HepG2 (cell line): ENCODE results near the gene POC1A. TPM values are rescaled to one million over a fixed set of nuclear protein-coding genes. Genes with fewer than 3 reads are reported as not detected.

Source experiments
- ELF1 ChIP-seq: sonication (generic); formaldehyde crosslinking; IDR thresholded peaks from 2 replicates; pipeline ENCODE4 v1.4.0; 2020; ENCODE audit warnings: missing genetic modification reagents
- EP300 ChIP-seq, 3 experiments: sonication (generic) in 1 of 3; formaldehyde crosslinking in 1 of 3; IDR thresholded peaks; 2 replicates each; pipeline versions ENCODE4 v1.5.1 to v1.6.1; 2011 to 2020; ENCODE audit warnings: low read depth in 2 of 3, low read length in 2 of 3, borderline replicate concordance in 1 of 3, improper control_type of control experiment in 1 of 3, mild to moderate bottlenecking in 1 of 3, missing genetic modification reagents in 1 of 3, moderate library complexity in 1 of 3
- FOXA1 ChIP-seq, 2 experiments: fragments of 450-650 bp in 1 of 2; sonication (generic) in 1 of 2; formaldehyde crosslinking in 1 of 2; IDR thresholded peaks; 2 replicates each; pipeline versions ENCODE4 v1.4.0 to v1.6.1; 2016 to 2020; ENCODE audit warnings: missing genetic modification reagents in 1 of 2
- MAX ChIP-seq: IDR thresholded peaks from 2 replicates; pipeline ENCODE4 v1.6.1; 2012; ENCODE audit warnings: inconsistent platforms
- NFYB ChIP-seq: sonication (generic); formaldehyde crosslinking; IDR thresholded peaks from 2 replicates; pipeline ENCODE4 v1.4.0; 2020; ENCODE audit warnings: missing genetic modification reagents
- NRL ChIP-seq: sonication (generic); formaldehyde crosslinking; IDR thresholded peaks from 2 replicates; pipeline ENCODE4 v1.5.0; 2020; ENCODE audit warnings: missing genetic modification reagents, mild to moderate bottlenecking, moderate library complexity, borderline replicate concordance
- TOPORS ChIP-seq: sonication (generic); formaldehyde crosslinking; IDR thresholded peaks from 2 replicates; pipeline ENCODE4 v1.8.0; 2023; ENCODE audit warnings: mild to moderate bottlenecking, missing genetic modification reagents
- ZBTB7B ChIP-seq: sonication (generic); formaldehyde crosslinking; IDR thresholded peaks from 2 replicates; pipeline ENCODE4 v1.4.0; 2020; ENCODE audit warnings: missing genetic modification reagents
- ZNF30 ChIP-seq: sonication (generic); formaldehyde crosslinking; IDR thresholded peaks from 2 replicates; pipeline ENCODE4 v1.5.0; 2020; ENCODE audit warnings: mild to moderate bottlenecking, missing genetic modification reagents
- ZNF558 ChIP-seq: sonication (generic); formaldehyde crosslinking; IDR thresholded peaks from 2 replicates; pipeline ENCODE4 v1.9.0; 2022; ENCODE audit warnings: mild to moderate bottlenecking, missing genetic modification reagents, borderline replicate concordance
- ZNF790 ChIP-seq: sonication (generic); formaldehyde crosslinking; IDR thresholded peaks from 2 replicates; pipeline ENCODE4 v1.8.0; 2022; ENCODE audit warnings: missing genetic modification reagents, mild to moderate bottlenecking, borderline replicate concordance
- ZSCAN9 ChIP-seq: IDR thresholded peaks from 2 replicates; pipeline ENCODE4 v1.6.1; 2016; ENCODE audit warnings: borderline replicate concordance
- polyA plus RNA-seq, 8 experiments: library from polyadenylated mRNA; depleted of rRNA in 3 of 8; stranded (reverse) in 7 of 8; unstranded in 1 of 8; fragments of >200 nt; fragmentation: Illumina TruSeq in 4 of 8; extraction: Trizol in 4 of 8; gene quantifications; 2 replicates each; pipeline versions ENCODE4 v1.2.1 to v1.2.3, GENCODE V29; 2011 to 2016; ENCODE audit warnings: low read depth in 4 of 8, missing spikeins in 1 of 8, mixed read lengths in 1 of 8; ENCODE audit not compliant: insufficient read depth in 1 of 8
- total RNA-seq, 5 experiments: library from RNA; depleted of rRNA; stranded (reverse); fragments of >200 nt; fragmentation: Illumina TruSeq; extraction: Trizol; gene quantifications; 2 replicates each; pipeline ENCODE4 v1.2.3, GENCODE V29; 2016; ENCODE audit warnings: low read depth in 1 of 5
- TF ChIP-seq, protein P1 (sequence below): sonication (generic); formaldehyde crosslinking; IDR thresholded peaks from 2 replicates; pipeline ENCODE4 v1.5.0; 2020; ENCODE audit warnings: mild to moderate bottlenecking, missing genetic modification reagents
- TF ChIP-seq, protein P2 (sequence below): sonication (generic); formaldehyde crosslinking; conservative IDR thresholded peaks from 2 replicates; pipeline ENCODE4 v1.8.1; 2023; ENCODE audit warnings: missing genetic modification reagents
- TF ChIP-seq, protein P3 (sequence below): sonication (generic); formaldehyde crosslinking; IDR thresholded peaks from 2 replicates; pipeline ENCODE4 v1.4.0; 2020; ENCODE audit warnings: missing genetic modification reagents
- TF ChIP-seq, protein P4 (sequence below): sonication (generic); formaldehyde crosslinking; IDR thresholded peaks from 2 replicates; pipeline ENCODE4 v1.5.1; 2020; ENCODE audit warnings: mild to moderate bottlenecking, missing genetic modification reagents, borderline replicate concordance

POC1A gene
- total and polyA plus RNA-seq, 2 of the 13 experiments (the other 11 are each of a cell fraction or from before 2014, with no cell fraction given) = 14.6 to 20.0 TPM

GRCh38 chr3:52055537-52056351 lies 98.5 kb downstream of the POC1A start (continued):
- TF ChIP-seq, protein P1, sequence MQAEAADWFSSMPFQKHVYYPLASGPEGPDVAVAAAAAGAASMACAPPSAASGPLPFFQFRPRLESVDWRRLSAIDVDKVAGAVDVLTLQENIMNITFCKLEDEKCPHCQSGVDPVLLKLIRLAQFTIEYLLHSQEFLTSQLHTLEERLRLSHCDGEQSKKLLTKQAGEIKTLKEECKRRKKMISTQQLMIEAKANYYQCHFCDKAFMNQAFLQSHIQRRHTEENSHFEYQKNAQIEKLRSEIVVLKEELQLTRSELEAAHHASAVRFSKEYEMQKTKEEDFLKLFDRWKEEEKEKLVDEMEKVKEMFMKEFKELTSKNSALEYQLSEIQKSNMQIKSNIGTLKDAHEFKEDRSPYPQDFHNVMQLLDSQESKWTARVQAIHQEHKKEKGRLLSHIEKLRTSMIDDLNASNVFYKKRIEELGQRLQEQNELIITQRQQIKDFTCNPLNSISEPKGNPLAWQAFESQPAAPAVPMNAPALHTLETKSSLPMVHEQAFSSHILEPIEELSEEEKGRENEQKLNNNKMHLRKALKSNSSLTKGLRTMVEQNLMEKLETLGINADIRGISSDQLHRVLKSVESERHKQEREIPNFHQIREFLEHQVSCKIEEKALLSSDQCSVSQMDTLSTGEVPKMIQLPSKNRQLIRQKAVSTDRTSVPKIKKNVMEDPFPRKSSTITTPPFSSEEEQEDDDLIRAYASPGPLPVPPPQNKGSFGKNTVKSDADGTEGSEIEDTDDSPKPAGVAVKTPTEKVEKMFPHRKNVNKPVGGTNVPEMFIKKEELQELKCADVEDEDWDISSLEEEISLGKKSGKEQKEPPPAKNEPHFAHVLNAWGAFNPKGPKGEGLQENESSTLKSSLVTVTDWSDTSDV (CRISPR knock-in tag) = peak; percentile 50; the same call in 1 of the 2 replicates
- TF ChIP-seq NFYB (no peak), ELF1 (CRISPR knock-in tag) (no peak), ZNF558 (peak; percentile 78; the same call in 1 of the 2 replicates), ZSCAN9 (CRISPR knock-in tag) (peak; percentile 23; the same call in 1 of the 2 replicates), FOXA1 (IDR thresholded peaks at IDR 0.05) (no peak), FOXA1 (CRISPR knock-in tag; IDR thresholded peaks at IDR 0.05) (no peak), TOPORS (CRISPR knock-in tag) (peak; percentile 88), EP300 (IDR thresholded peaks at IDR 0.05; ENCODE audit: low read depth in 2 of 2, low read length in 2 of 2) (no peak), EP300 (CRISPR knock-in tag; IDR thresholded peaks at IDR 0.05; ENCODE audit: borderline replicate concordance) (no peak), ZNF30 (CRISPR knock-in tag) (peak; percentile 93; the same call in 1 of the 2 replicates), MAX (peak; percentile 93), ZNF790 (peak; percentile 87; the same call in 1 of the 2 replicates), NRL (peak; percentile 66; the same call in 1 of the 2 replicates), ZBTB7B (CRISPR knock-in tag) (0 out of 2 replicates have a peak, but pooled peaks have one; percentile 31)
- TF ChIP-seq, protein P2, sequence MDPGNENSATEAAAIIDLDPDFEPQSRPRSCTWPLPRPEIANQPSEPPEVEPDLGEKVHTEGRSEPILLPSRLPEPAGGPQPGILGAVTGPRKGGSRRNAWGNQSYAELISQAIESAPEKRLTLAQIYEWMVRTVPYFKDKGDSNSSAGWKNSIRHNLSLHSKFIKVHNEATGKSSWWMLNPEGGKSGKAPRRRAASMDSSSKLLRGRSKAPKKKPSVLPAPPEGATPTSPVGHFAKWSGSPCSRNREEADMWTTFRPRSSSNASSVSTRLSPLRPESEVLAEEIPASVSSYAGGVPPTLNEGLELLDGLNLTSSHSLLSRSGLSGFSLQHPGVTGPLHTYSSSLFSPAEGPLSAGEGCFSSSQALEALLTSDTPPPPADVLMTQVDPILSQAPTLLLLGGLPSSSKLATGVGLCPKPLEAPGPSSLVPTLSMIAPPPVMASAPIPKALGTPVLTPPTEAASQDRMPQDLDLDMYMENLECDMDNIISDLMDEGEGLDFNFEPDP = 0 out of 2 replicates have a peak, but pooled peaks have one; percentile 78
- TF ChIP-seq, protein P3, sequence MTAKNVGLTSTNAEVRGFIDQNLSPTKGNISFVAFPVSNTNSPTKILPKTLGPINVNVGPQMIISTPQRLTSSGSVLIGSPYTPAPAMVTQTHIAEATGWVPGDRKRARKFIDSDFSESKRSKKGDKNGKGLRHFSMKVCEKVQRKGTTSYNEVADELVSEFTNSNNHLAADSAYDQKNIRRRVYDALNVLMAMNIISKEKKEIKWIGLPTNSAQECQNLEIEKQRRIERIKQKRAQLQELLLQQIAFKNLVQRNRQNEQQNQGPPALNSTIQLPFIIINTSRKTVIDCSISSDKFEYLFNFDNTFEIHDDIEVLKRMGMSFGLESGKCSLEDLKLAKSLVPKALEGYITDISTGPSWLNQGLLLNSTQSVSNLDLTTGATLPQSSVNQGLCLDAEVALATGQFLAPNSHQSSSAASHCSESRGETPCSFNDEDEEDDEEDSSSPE = peak; percentile 79
- TF ChIP-seq, protein P4, sequence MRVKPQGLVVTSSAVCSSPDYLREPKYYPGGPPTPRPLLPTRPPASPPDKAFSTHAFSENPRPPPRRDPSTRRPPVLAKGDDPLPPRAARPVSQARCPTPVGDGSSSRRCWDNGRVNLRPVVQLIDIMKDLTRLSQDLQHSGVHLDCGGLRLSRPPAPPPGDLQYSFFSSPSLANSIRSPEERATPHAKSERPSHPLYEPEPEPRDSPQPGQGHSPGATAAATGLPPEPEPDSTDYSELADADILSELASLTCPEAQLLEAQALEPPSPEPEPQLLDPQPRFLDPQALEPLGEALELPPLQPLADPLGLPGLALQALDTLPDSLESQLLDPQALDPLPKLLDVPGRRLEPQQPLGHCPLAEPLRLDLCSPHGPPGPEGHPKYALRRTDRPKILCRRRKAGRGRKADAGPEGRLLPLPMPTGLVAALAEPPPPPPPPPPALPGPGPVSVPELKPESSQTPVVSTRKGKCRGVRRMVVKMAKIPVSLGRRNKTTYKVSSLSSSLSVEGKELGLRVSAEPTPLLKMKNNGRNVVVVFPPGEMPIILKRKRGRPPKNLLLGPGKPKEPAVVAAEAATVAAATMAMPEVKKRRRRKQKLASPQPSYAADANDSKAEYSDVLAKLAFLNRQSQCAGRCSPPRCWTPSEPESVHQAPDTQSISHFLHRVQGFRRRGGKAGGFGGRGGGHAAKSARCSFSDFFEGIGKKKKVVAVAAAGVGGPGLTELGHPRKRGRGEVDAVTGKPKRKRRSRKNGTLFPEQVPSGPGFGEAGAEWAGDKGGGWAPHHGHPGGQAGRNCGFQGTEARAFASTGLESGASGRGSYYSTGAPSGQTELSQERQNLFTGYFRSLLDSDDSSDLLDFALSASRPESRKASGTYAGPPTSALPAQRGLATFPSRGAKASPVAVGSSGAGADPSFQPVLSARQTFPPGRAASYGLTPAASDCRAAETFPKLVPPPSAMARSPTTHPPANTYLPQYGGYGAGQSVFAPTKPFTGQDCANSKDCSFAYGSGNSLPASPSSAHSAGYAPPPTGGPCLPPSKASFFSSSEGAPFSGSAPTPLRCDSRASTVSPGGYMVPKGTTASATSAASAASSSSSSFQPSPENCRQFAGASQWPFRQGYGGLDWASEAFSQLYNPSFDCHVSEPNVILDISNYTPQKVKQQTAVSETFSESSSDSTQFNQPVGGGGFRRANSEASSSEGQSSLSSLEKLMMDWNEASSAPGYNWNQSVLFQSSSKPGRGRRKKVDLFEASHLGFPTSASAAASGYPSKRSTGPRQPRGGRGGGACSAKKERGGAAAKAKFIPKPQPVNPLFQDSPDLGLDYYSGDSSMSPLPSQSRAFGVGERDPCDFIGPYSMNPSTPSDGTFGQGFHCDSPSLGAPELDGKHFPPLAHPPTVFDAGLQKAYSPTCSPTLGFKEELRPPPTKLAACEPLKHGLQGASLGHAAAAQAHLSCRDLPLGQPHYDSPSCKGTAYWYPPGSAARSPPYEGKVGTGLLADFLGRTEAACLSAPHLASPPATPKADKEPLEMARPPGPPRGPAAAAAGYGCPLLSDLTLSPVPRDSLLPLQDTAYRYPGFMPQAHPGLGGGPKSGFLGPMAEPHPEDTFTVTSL = 0 out of 2 replicates have a peak, but pooled peaks have one; percentile 34
